GM12892 (cell line): Measurements from ENCODE around the gene HS3ST3B1. TPM values are rescaled to one million over a fixed set of nuclear protein-coding genes. Genes with fewer than 3 reads are reported as not detected.

Experiments used
- DNase-seq: peaks from one replicate; pipeline ENCODE4 v3.0.0; 2011; ENCODE audit not compliant: insufficient read length
- FAIRE-seq: peaks from 2 replicates; lab custom pipeline; 2011; peaks lifted over from hg19 to GRCh38; lab: Jason Lieb, UNC
- POLR2A ChIP-seq: IDR thresholded peaks from 2 replicates; pipeline ENCODE4 v1.6.1; 2011; ENCODE audit warnings: low read depth, low read length, control low read depth
- POLR2AphosphoS5 ChIP-seq: IDR thresholded peaks from 2 replicates; pipeline ENCODE4 v1.6.1; 2011; ENCODE audit warnings: low read depth, low read length, control low read depth
- TAF1 ChIP-seq: IDR thresholded peaks from 2 replicates; pipeline ENCODE4 v1.6.1; 2011; ENCODE audit warnings: low read depth, mild to moderate bottlenecking, control low read depth, low read length, borderline replicate concordance
- polyA plus RNA-seq: library from polyadenylated mRNA; unstranded; fragments of >200 nt; gene quantifications from one replicate; pipeline ENCODE4 v1.2.1, GENCODE V29; 2012; ENCODE audit warnings: missing spikeins, inconsistent platforms; ENCODE audit not compliant: missing spikeins

Gene HS3ST3B1
- polyA plus RNA-seq, result 0.89 TPM

GRCh38 chr17:14300575-14301278 lies at the start of gene HS3ST3B1:
Gene HS3ST3B1 (plus strand): TSS chr17:14301081. CDS start chr17:14301519, 438 bp downstream.
- peak; percentile 86 for DNase-seq
- peak; percentile 91 for FAIRE-seq
- TF ChIP-seq POLR2A, result peak; percentile 79
- TF ChIP-seq TAF1, result peak; percentile 83
- peak; percentile 61 for TF ChIP-seq POLR2AphosphoS5

GRCh38 chr17:14261406-14261805 lies 39.5 kb upstream of the HS3ST3B1 start:
- TF ChIP-seq POLR2AphosphoS5, result no peak
- no peak for TF ChIP-seq POLR2A
- no peak for TF ChIP-seq TAF1
- no peak for FAIRE-seq
- no peak for DNase-seq

- TF ChIP-seq POLR2AphosphoS5 (no peak), POLR2A (no peak), TAF1 (no peak)
- no peak for DNase-seq
- no peak for FAIRE-seq
Observed at GRCh38 chr17:14268264-14268663, 32.6 kb upstream of the HS3ST3B1 start.

GRCh38 chr17:14269473-14269872 lies 31.4 kb upstream of the HS3ST3B1 start:
- no peak for FAIRE-seq
- TF ChIP-seq TAF1 (no peak), POLR2AphosphoS5 (no peak), POLR2A (no peak)
- no peak for DNase-seq

GRCh38 chr17:14270508-14270907 lies 30.4 kb upstream of the HS3ST3B1 start:
- FAIRE-seq (no peak), DNase-seq (no peak)
- no peak for TF ChIP-seq POLR2AphosphoS5

- TF ChIP-seq POLR2AphosphoS5 (no peak), TAF1 (no peak), POLR2A (no peak)
- no peak for FAIRE-seq
- DNase-seq, result no peak
Observed at GRCh38 chr17:14276535-14277250, 24.2 kb upstream of the HS3ST3B1 start.

- TF ChIP-seq POLR2AphosphoS5, result no peak
- TF ChIP-seq POLR2A, result no peak
- TF ChIP-seq TAF1, result no peak
- DNase-seq (no peak), FAIRE-seq (no peak)
Observed at GRCh38 chr17:14281530-14281929, 19.4 kb upstream of the HS3ST3B1 start.

GRCh38 chr17:14282726-14283125 lies 18.2 kb upstream of the HS3ST3B1 start:
- TF ChIP-seq TAF1 (no peak), POLR2AphosphoS5 (no peak), POLR2A (no peak)
- FAIRE-seq (no peak), DNase-seq (no peak)

GRCh38 chr17:14289162-14289561 lies 11.7 kb upstream of the HS3ST3B1 start:
- FAIRE-seq, result no peak
- TF ChIP-seq POLR2AphosphoS5 (no peak), POLR2A (no peak), TAF1 (no peak)
- DNase-seq, result no peak

- no peak for DNase-seq
- TF ChIP-seq TAF1 (no peak), POLR2AphosphoS5 (no peak), POLR2A (no peak)
- FAIRE-seq, result no peak
Observed at GRCh38 chr17:14294876-14295275, 6.0 kb upstream of the HS3ST3B1 start.

GRCh38 chr17:14295676-14296075 lies 5.2 kb upstream of the HS3ST3B1 start:
- TF ChIP-seq POLR2AphosphoS5, result no peak
- no peak for TF ChIP-seq TAF1
- TF ChIP-seq POLR2A, result no peak
- no peak for FAIRE-seq
- DNase-seq, result no peak

- DNase-seq (no peak), FAIRE-seq (no peak)
- TF ChIP-seq POLR2AphosphoS5, result no peak
- TF ChIP-seq POLR2A, result no peak
- no peak for TF ChIP-seq TAF1
Observed at GRCh38 chr17:14296166-14296910, 4.5 kb upstream of the HS3ST3B1 start.

GRCh38 chr17:14297161-14297851 lies 3.6 kb upstream of the HS3ST3B1 start:
- no peak for FAIRE-seq

More at GRCh38 chr17:14297161-14297851, 3.6 kb upstream of the HS3ST3B1 start:
- no peak for DNase-seq
- TF ChIP-seq POLR2A, result no peak
- TF ChIP-seq POLR2AphosphoS5, result no peak
- no peak for TF ChIP-seq TAF1
